SK-N-MC (cell line): ENCODE data around the gene HIC1.

Source experiments
- EZH2 ChIP-seq: fragments of 200-600 bp; sonication (generic); IDR thresholded peaks from one replicate; pipeline ENCODE4 v1.6.1; 2017; ENCODE audit warnings: antibody characterized with exemption
- FOXP2 ChIP-seq: optimal IDR thresholded peaks from 2 replicates; pipeline ENCODE3; 2011; ENCODE audit warnings: mild to moderate bottlenecking, moderate library complexity; ENCODE audit not compliant: insufficient read depth; ENCODE audit errors: extremely low read length, control extremely low read depth
- POLR2AphosphoS5 ChIP-seq: IDR thresholded peaks from 2 replicates; pipeline ENCODE4 v1.6.1; 2012; ENCODE audit warnings: mild to moderate bottlenecking, low read depth, low read length, borderline replicate concordance

DNA sequence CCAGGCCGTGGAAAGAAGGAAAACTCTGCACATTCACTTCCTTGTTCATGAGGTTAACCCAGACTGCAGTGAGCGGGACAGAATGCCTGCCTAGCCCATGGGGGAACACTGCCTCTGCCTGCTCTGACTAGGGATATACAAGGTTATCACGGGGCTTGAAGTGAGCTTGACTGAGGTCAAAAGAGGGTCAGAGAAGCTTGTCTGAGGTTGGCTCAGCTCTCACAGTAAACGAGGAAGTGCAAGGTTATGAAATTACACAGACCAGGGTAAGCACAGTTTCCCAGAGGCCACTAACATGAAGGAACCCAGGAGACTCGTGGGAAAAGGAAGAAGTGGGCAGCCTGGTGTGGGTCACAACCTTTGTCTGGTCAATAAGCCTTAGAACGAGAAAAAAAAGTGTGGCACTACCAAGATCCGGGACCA lies 28.7 kb downstream of the HIC1 start:
- TF ChIP-seq POLR2AphosphoS5 (no peak), EZH2 (no peak), FOXP2 (no peak)
